GM23338 (cell line): ENCODE data around the gene MTMR3. TPM values are rescaled to one million over a fixed set of nuclear protein-coding genes. Genes with fewer than 3 reads are reported as not detected.

Experiments
- ATAC-seq: fragments of 200-7000 bp; cut with Tn5 transposase; 3 replicates; pipeline ENCODE4 v1.9.1; 2020
- DNase-seq: peaks from one replicate; pipeline ENCODE4 v3.0.0-alpha.2; 2015; ENCODE audit warnings: low spot score
- H2AFZ ChIP-seq: fragments of 200-600 bp; sonication (generic); 2 replicates; pipeline ENCODE4 v1.8.0; 2016; ENCODE audit warnings: antibody characterized with exemption, mild to moderate bottlenecking, moderate library complexity
- H3F3A ChIP-seq: fragments of 200-600 bp; sonication (generic); replicated peaks from 2 replicates; pipeline ENCODE4 v1.8.0; 2017; ENCODE audit warnings: antibody characterized with exemption, mixed run types, low read depth
- H3K27ac ChIP-seq: fragments of 200-600 bp; sonication (generic); 2 replicates; pipeline ENCODE4 v1.6.1; 2016; ENCODE audit warnings: low read depth
- H3K27me3 ChIP-seq: fragments of 200-600 bp; sonication (generic); 2 replicates; pipeline ENCODE4 v1.8.0; 2016; ENCODE audit warnings: mild to moderate bottlenecking, mixed run types, moderate library complexity; ENCODE audit not compliant: insufficient read depth
- H3K36me3 ChIP-seq: fragments of 200-600 bp; sonication (generic); 2 replicates; pipeline ENCODE4 v1.8.0; 2016; ENCODE audit warnings: mild to moderate bottlenecking; ENCODE audit not compliant: insufficient read depth
- H3K4me1 ChIP-seq: fragments of 200-600 bp; sonication (generic); 2 replicates; pipeline ENCODE4 v1.8.0; 2016; ENCODE audit warnings: mild to moderate bottlenecking, moderate library complexity; ENCODE audit not compliant: insufficient read depth
- H3K4me2 ChIP-seq: fragments of 200-600 bp; sonication (generic); 2 replicates; pipeline ENCODE4 v1.7.1; 2017; ENCODE audit warnings: mixed run types
- H3K4me3 ChIP-seq: fragments of 200-600 bp; sonication (generic); 2 replicates; pipeline ENCODE4 v1.6.1; 2016; ENCODE audit warnings: mixed run types
- H3K79me2 ChIP-seq: fragments of 200-600 bp; sonication (generic); replicated peaks from 2 replicates; pipeline ENCODE4 v1.8.0; 2017; ENCODE audit warnings: mild to moderate bottlenecking; ENCODE audit not compliant: insufficient read depth
- H3K9me2 ChIP-seq: fragments of 200-600 bp; sonication (generic); 2 replicates; pipeline ENCODE4 v1.8.0; 2017; ENCODE audit not compliant: insufficient read depth
- H4K20me1 ChIP-seq: fragments of 200-600 bp; sonication (generic); replicated peaks from 2 replicates; pipeline ENCODE4 v1.8.0; 2017; ENCODE audit warnings: mild to moderate bottlenecking; ENCODE audit not compliant: insufficient read depth
- H3K27ac Mint-ChIP-seq: 2 replicates; pipeline ENCODE4 v1.8.0; 2020; ENCODE audit warnings: inconsistent platforms, mild to moderate bottlenecking, moderate library complexity, mixed read lengths
- H3K27me3 Mint-ChIP-seq: 3 replicates; pipeline ENCODE4 v1.8.0; 2022; ENCODE audit warnings: low read depth, mild to moderate bottlenecking, moderate library complexity, mixed read lengths, inconsistent platforms; ENCODE audit not compliant: insufficient read depth, poor library complexity
- H3K36me3 Mint-ChIP-seq: 3 replicates; pipeline ENCODE4 v1.8.0; 2021; ENCODE audit warnings: low read depth, mild to moderate bottlenecking, inconsistent platforms, moderate library complexity, mixed read lengths
- H3K4me1 Mint-ChIP-seq: 3 replicates; pipeline ENCODE4 v1.8.0; 2020; ENCODE audit warnings: mild to moderate bottlenecking, inconsistent platforms, mixed read lengths
- H3K4me3 Mint-ChIP-seq: 3 replicates; pipeline ENCODE4 v1.8.0; 2021; ENCODE audit warnings: moderate library complexity, mild to moderate bottlenecking, inconsistent platforms, mixed read lengths
- H3K9me3 Mint-ChIP-seq: 3 replicates; pipeline ENCODE4 v1.8.0; 2020; ENCODE audit warnings: moderate library complexity, mild to moderate bottlenecking, inconsistent platforms, mixed read lengths
- EZH2 ChIP-seq: fragments of 200-600 bp; sonication (generic); IDR thresholded peaks from one replicate; pipeline ENCODE4 v1.8.0; 2017; ENCODE audit warnings: antibody characterized with exemption, mild to moderate bottlenecking, low read depth; ENCODE audit not compliant: unreplicated experiment
- EZH2phosphoT487 ChIP-seq: fragments of 200-600 bp; sonication (generic); IDR thresholded peaks from one replicate; pipeline ENCODE4 v1.8.1; 2018; ENCODE audit warnings: antibody characterized with exemption; ENCODE audit not compliant: unreplicated experiment
- JUNB ChIP-seq: IDR thresholded peaks from one replicate; pipeline ENCODE4 v1.6.1; 2016; ENCODE audit warnings: antibody characterized with exemption; ENCODE audit not compliant: unreplicated experiment
- NANOG ChIP-seq: IDR thresholded peaks from 2 replicates; pipeline ENCODE4 v1.6.1; 2016; ENCODE audit warnings: antibody characterized with exemption, borderline replicate concordance
- ZNF114 ChIP-seq: fragments of 250-450 bp; sonication (Bioruptor Pico); IDR thresholded peaks from 2 replicates; pipeline ENCODE4 v1.5.0; 2020; ENCODE audit warnings: mild to moderate bottlenecking, moderate library complexity
- polyA plus RNA-seq: library from polyadenylated mRNA; unstranded; fragments of >200 nt; fragmentation: Nextera tagmentation; extraction: Ambion mirVana; gene quantifications from 2 replicates; pipeline ENCODE4 v1.2.1, GENCODE V29; 2016
- total RNA-seq: library from RNA; depleted of rRNA; stranded (reverse); fragments of >200 nt; shearing (Covaris generic); gene quantifications from 2 replicates; pipeline ENCODE4 v1.2.3, GENCODE V29; 2014
- TF ChIP-seq, protein P1 (sequence below): IDR thresholded peaks from one replicate; pipeline ENCODE4 v1.6.1; 2018; ENCODE audit warnings: antibody characterized with exemption; ENCODE audit not compliant: unreplicated experiment
- TF ChIP-seq, protein P2 (sequence below): fragments of 250-450 bp; sonication (Bioruptor Pico); IDR thresholded peaks from 2 replicates; pipeline ENCODE4 v1.5.0; 2020; ENCODE audit warnings: mild to moderate bottlenecking, moderate library complexity

The MTMR3 gene
- total and polyA plus RNA-seq, 2 experiments from 2014 or later, result 5.2 to 27.4 TPM

DNA sequence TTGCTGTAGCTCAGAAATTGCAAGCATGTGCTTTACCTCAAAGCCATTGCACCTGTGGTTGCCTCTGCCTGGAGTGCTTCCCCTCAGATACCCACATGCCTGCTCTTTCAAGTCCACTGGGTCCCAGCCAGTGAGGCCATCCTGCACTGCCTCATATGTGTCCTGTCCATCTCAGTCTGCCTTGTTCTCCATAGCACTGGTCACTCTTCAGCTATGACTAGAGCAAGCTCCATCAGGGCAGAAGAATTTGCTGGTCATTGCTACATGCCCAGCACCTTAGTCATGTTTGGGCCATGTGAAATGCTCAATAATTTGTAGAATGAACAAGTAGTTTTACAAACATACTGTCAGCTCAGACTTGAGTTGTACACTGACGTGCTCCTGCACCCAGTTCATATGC is 132.9 kb downstream of the MTMR3 start:
- no peaks in the 10 kb centered on the region; the same call in 1 of the 2 replicates for H4K20me1 ChIP-seq
- ATAC-seq, result no peak
- no peaks in the 10 kb centered on the region for H3K9me2 ChIP-seq
- no peak overlapping the region for H3K4me3 Mint-ChIP-seq
- no peaks in the 10 kb centered on the region; the same call in none of the 2 replicates for H3K36me3 ChIP-seq
- H3K27ac ChIP-seq, result no peak overlapping the region
- peaks cover 28% of the 10 kb centered on the region for H3K36me3 Mint-ChIP-seq
- no peak overlapping the region for H2AFZ ChIP-seq
- H3K4me3 ChIP-seq, result no peak overlapping the region
- TF ChIP-seq EZH2phosphoT487 (no peak), JUNB (no peak), ZNF114 (no peak)
- TF ChIP-seq, protein P1, sequence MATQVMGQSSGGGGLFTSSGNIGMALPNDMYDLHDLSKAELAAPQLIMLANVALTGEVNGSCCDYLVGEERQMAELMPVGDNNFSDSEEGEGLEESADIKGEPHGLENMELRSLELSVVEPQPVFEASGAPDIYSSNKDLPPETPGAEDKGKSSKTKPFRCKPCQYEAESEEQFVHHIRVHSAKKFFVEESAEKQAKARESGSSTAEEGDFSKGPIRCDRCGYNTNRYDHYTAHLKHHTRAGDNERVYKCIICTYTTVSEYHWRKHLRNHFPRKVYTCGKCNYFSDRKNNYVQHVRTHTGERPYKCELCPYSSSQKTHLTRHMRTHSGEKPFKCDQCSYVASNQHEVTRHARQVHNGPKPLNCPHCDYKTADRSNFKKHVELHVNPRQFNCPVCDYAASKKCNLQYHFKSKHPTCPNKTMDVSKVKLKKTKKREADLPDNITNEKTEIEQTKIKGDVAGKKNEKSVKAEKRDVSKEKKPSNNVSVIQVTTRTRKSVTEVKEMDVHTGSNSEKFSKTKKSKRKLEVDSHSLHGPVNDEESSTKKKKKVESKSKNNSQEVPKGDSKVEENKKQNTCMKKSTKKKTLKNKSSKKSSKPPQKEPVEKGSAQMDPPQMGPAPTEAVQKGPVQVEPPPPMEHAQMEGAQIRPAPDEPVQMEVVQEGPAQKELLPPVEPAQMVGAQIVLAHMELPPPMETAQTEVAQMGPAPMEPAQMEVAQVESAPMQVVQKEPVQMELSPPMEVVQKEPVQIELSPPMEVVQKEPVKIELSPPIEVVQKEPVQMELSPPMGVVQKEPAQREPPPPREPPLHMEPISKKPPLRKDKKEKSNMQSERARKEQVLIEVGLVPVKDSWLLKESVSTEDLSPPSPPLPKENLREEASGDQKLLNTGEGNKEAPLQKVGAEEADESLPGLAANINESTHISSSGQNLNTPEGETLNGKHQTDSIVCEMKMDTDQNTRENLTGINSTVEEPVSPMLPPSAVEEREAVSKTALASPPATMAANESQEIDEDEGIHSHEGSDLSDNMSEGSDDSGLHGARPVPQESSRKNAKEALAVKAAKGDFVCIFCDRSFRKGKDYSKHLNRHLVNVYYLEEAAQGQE, result no peak
- H3K4me1 ChIP-seq, result no peaks in the 10 kb centered on the region
- no peak overlapping the region for H3K4me2 ChIP-seq
- no peak for DNase-seq
- H3K27me3 Mint-ChIP-seq, result no peaks in the 10 kb centered on the region
- H3K4me1 Mint-ChIP-seq, result no peaks in the 10 kb centered on the region
- H3K9me3 Mint-ChIP-seq, result no peaks in the 10 kb centered on the region
- no peaks in the 10 kb centered on the region for H3K27me3 ChIP-seq
- H3K79me2 ChIP-seq, result no peaks in the 10 kb centered on the region
- H3K27ac Mint-ChIP-seq, result no peak overlapping the region
- no peaks in the 10 kb centered on the region for H3F3A ChIP-seq

DNA sequence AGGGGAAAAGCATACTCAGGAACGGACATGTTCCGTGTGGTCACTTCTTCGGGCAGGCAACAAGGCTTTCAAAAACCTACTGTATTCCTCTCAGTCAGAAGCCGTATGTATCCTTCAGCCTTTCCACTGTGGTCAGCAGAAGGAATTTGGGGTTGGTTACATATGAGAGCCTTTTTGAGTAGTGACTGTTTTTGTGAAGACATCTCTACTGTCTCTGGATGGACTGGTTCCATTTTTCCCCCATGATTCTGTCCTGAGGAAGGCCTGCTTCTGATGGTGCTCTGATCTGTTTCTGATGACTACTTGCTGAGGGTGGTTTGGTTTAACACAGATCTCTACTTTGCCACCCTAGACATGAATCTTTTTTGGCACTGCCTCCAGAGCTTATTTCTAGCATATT is 133.6 kb downstream of the MTMR3 start:
- Mint-ChIP-seq H3K9me3 (no peaks in the 10 kb centered on the region), H3K27me3 (no peaks in the 10 kb centered on the region), H3K4me1 (no peaks in the 10 kb centered on the region), H3K36me3 (peaks cover 35% of the 10 kb centered on the region), H3K27ac (no peak overlapping the region), H3K4me3 (no peak overlapping the region)
- Histone ChIP-seq H4K20me1 (no peaks in the 10 kb centered on the region; the same call in 1 of the 2 replicates), H3K4me1 (no peaks in the 10 kb centered on the region), H3K36me3 (no peaks in the 10 kb centered on the region; the same call in none of the 2 replicates), H3K27me3 (no peaks in the 10 kb centered on the region), H3K79me2 (no peaks in the 10 kb centered on the region), H3F3A (no peaks in the 10 kb centered on the region), H3K27ac (no peak overlapping the region), H3K9me2 (no peaks in the 10 kb centered on the region), H2AFZ (no peak overlapping the region), H3K4me2 (no peak overlapping the region), H3K4me3 (no peak overlapping the region)
- DNase-seq (no peak), ATAC-seq (no peak)
- no peak for TF ChIP-seq EZH2
- TF ChIP-seq NANOG, result no peak
- TF ChIP-seq, protein P2, sequence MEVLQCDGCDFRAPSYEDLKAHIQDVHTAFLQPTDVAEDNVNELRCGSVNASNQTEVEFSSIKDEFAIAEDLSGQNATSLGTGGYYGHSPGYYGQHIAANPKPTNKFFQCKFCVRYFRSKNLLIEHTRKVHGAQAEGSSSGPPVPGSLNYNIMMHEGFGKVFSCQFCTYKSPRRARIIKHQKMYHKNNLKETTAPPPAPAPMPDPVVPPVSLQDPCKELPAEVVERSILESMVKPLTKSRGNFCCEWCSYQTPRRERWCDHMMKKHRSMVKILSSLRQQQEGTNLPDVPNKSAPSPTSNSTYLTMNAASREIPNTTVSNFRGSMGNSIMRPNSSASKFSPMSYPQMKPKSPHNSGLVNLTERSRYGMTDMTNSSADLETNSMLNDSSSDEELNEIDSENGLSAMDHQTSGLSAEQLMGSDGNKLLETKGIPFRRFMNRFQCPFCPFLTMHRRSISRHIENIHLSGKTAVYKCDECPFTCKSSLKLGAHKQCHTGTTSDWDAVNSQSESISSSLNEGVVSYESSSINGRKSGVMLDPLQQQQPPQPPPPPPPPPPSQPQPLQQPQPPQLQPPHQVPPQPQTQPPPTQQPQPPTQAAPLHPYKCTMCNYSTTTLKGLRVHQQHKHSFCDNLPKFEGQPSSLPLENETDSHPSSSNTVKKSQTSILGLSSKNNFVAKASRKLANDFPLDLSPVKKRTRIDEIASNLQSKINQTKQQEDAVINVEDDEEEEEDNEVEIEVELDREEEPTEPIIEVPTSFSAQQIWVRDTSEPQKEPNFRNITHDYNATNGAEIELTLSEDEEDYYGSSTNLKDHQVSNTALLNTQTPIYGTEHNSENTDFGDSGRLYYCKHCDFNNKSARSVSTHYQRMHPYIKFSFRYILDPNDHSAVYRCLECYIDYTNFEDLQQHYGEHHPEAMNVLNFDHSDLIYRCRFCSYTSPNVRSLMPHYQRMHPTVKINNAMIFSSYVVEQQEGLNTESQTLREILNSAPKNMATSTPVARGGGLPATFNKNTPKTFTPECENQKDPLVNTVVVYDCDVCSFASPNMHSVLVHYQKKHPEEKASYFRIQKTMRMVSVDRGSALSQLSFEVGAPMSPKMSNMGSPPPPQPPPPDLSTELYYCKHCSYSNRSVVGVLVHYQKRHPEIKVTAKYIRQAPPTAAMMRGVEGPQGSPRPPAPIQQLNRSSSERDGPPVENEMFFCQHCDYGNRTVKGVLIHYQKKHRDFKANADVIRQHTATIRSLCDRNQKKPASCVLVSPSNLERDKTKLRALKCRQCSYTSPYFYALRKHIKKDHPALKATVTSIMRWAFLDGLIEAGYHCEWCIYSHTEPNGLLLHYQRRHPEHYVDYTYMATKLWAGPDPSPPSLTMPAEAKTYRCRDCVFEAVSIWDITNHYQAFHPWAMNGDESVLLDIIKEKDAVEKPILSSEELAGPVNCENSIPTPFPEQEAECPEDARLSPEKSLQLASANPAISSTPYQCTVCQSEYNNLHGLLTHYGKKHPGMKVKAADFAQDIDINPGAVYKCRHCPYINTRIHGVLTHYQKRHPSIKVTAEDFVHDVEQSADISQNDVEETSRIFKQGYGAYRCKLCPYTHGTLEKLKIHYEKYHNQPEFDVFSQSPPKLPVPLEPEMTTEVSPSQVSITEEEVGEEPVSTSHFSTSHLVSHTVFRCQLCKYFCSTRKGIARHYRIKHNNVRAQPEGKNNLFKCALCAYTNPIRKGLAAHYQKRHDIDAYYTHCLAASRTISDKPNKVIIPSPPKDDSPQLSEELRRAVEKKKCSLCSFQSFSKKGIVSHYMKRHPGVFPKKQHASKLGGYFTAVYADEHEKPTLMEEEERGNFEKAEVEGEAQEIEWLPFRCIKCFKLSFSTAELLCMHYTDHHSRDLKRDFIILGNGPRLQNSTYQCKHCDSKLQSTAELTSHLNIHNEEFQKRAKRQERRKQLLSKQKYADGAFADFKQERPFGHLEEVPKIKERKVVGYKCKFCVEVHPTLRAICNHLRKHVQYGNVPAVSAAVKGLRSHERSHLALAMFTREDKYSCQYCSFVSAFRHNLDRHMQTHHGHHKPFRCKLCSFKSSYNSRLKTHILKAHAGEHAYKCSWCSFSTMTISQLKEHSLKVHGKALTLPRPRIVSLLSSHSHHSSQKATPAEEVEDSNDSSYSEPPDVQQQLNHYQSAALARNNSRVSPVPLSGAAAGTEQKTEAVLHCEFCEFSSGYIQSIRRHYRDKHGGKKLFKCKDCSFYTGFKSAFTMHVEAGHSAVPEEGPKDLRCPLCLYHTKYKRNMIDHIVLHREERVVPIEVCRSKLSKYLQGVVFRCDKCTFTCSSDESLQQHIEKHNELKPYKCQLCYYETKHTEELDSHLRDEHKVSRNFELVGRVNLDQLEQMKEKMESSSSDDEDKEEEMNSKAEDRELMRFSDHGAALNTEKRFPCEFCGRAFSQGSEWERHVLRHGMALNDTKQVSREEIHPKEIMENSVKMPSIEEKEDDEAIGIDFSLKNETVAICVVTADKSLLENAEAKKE (CRISPR knock-in tag), result no peak
- TF ChIP-seq ZNF114, result no peak
- TF ChIP-seq, protein P1, result no peak
